K562 (cell line): ENCODE measurements around the gene TP73. TPM values are rescaled to one million over a fixed set of nuclear protein-coding genes. Genes with fewer than 3 reads are reported as not detected.

Source experiments
- ARHGAP35 ChIP-seq: fragments of 450-650 bp; IDR thresholded peaks from 2 replicates; pipeline ENCODE4 v1.6.1; 2018; ENCODE audit not compliant: partially characterized antibody
- BCL6 ChIP-seq: fragments of 250-450 bp; sonication (Bioruptor Pico); IDR thresholded peaks from 2 replicates; pipeline ENCODE4 v1.4.0; 2020
- HDGF ChIP-seq: fragments of 450-650 bp; IDR thresholded peaks from 2 replicates; pipeline ENCODE4 v1.6.1; 2016
- HNRNPH1 ChIP-seq: fragments of 200-400 bp; formaldehyde crosslinking; optimal IDR thresholded peaks from 2 replicates; pipeline ENCODE3; 2017; ENCODE audit warnings: low read depth, mild to moderate bottlenecking, low read length, moderate library complexity
- HOMEZ ChIP-seq: fragments of 250-450 bp; sonication (Bioruptor Pico); IDR thresholded peaks from 2 replicates; pipeline ENCODE4 v1.4.0; 2020; ENCODE audit warnings: mild to moderate bottlenecking, moderate library complexity
- KAT8 ChIP-seq: fragments of 450-650 bp; IDR thresholded peaks from 2 replicates; pipeline ENCODE4 v1.6.1; 2016; ENCODE audit warnings: low read depth, mild to moderate bottlenecking
- KDM2B ChIP-seq: fragments of 250-450 bp; sonication (Bioruptor Pico); IDR thresholded peaks from 2 replicates; pipeline ENCODE4 v1.8.0; 2021; ENCODE audit warnings: mild to moderate bottlenecking, moderate library complexity
- MAFG ChIP-seq: fragments of 450-650 bp; conservative IDR thresholded peaks from 2 replicates; pipeline ENCODE4 v1.6.1; 2016; ENCODE audit warnings: missing genetic modification characterization, missing compliant biosample characterization
- MED1 ChIP-seq: sonication (generic); formaldehyde crosslinking; IDR thresholded peaks from 2 replicates; pipeline ENCODE4 v1.8.1; 2023; ENCODE audit warnings: missing genetic modification reagents, borderline replicate concordance
- NEUROD1 ChIP-seq: fragments of 150-350 bp; IDR thresholded peaks from 2 replicates; pipeline ENCODE4 v1.6.1; 2014; ENCODE audit warnings: borderline replicate concordance, low read length, low read depth; ENCODE audit not compliant: partially characterized antibody
- PHF20 ChIP-seq: fragments of 450-650 bp; IDR thresholded peaks from 2 replicates; pipeline ENCODE4 v1.6.1; 2018; ENCODE audit not compliant: partially characterized antibody
- PML ChIP-seq: IDR thresholded peaks from 2 replicates; pipeline ENCODE4 v1.6.1; 2012; ENCODE audit warnings: low read length, inconsistent platforms
- RFX5 ChIP-seq: IDR thresholded peaks from 2 replicates; pipeline ENCODE4 v1.6.1; 2011; ENCODE audit warnings: low read depth, mild to moderate bottlenecking, improper control_type of control experiment, low read length
- SETDB1 ChIP-seq: IDR thresholded peaks from one replicate; pipeline ENCODE4 v1.6.1; 2012; ENCODE audit warnings: low read length, control low read depth, inconsistent platforms
- SMARCC2 ChIP-seq: fragments of 450-650 bp; IDR thresholded peaks from 2 replicates; pipeline ENCODE4 v1.6.1; 2017; ENCODE audit warnings: antibody characterized with exemption, moderate library complexity, mild to moderate bottlenecking, low read depth
- SP1 ChIP-seq: sonication (generic); formaldehyde crosslinking; IDR thresholded peaks from 2 replicates; pipeline ENCODE4 v1.8.1; 2022; ENCODE audit warnings: mild to moderate bottlenecking, missing genetic modification reagents
- SREBF2 ChIP-seq: sonication (generic); formaldehyde crosslinking; IDR thresholded peaks from 2 replicates; pipeline ENCODE4 v1.4.0; 2020; ENCODE audit warnings: mild to moderate bottlenecking, missing genetic modification reagents
- TAF7 ChIP-seq: fragments of 450-650 bp; IDR thresholded peaks from 2 replicates; pipeline ENCODE4 v1.6.1; 2016; ENCODE audit warnings: missing genetic modification characterization, missing compliant biosample characterization
- TRIM28 ChIP-seq: fragments of 450-650 bp; IDR thresholded peaks from 2 replicates; pipeline ENCODE4 v1.6.1; 2017
- USF1 ChIP-seq: sonication (generic); formaldehyde crosslinking; IDR thresholded peaks from 2 replicates; pipeline ENCODE4 v1.9.0; 2022; ENCODE audit warnings: mild to moderate bottlenecking, missing genetic modification reagents
- WHSC1 ChIP-seq: IDR thresholded peaks from one replicate; pipeline ENCODE4 v1.6.1; 2012; ENCODE audit warnings: low read length, control low read depth, inconsistent platforms
- ZBTB2 ChIP-seq: fragments of 450-650 bp; IDR thresholded peaks from 2 replicates; pipeline ENCODE4 v1.6.1; 2016; ENCODE audit warnings: antibody characterized with exemption
- ZNF146 ChIP-seq: IDR thresholded peaks from one replicate; pipeline ENCODE4 v1.6.1; 2018; ENCODE audit warnings: missing compliant biosample characterization; ENCODE audit not compliant: unreplicated experiment
- polyA plus RNA-seq, 8 experiments: library from polyadenylated mRNA; depleted of rRNA in 4 of 8; stranded (reverse) in 5 of 8; unstranded in 3 of 8; fragments of >200 nt; fragmentation: Nextera tagmentation in 2 of 8; fragmentation: Illumina TruSeq in 1 of 8; extraction: Ambion mirVana in 2 of 8; extraction: Trizol in 1 of 8; gene quantifications; 2 replicates each; pipeline versions ENCODE4 v1.2.1 to v1.2.3, GENCODE V29; 2011 to 2014; ENCODE audit warnings: inconsistent platforms in 1 of 8, missing spikeins in 1 of 8
- total RNA-seq, 7 experiments: library from RNA; depleted of rRNA in 6 of 7; stranded (reverse); fragments of >200 nt in 6 of 7; fragmentation: Illumina TruSeq in 2 of 7; extraction: Trizol in 2 of 7; gene quantifications; 2 replicates each; pipeline versions ENCODE4 v1.2.1 to v1.2.3, GENCODE V29; 2011 to 2021; ENCODE audit warnings: low replicate concordance in 1 of 7

The TP73 gene
- total and polyA plus RNA-seq, 9 of the 15 experiments (the other 6 are each of a cell fraction or from before 2014, with no cell fraction given): 0.07 to 1.6 (median 0.40) TPM; not detected in 2

- TF ChIP-seq SP1 (CRISPR knock-in tag) (peak; percentile 53), PHF20 (peak; percentile 93), MED1 (no peak), USF1 (CRISPR knock-in tag) (no peak), PML (peak; percentile 62; the same call in 1 of the 2 replicates), BCL6 (CRISPR knock-in tag) (no peak), SETDB1 (no peak), ZBTB2 (no peak), ARHGAP35 (no peak), HNRNPH1 (no peak), MAFG (tag) (no peak), WHSC1 (no peak), RFX5 (no peak), SMARCC2 (no peak), TAF7 (tag) (no peak), NEUROD1 (peak; percentile 57), TRIM28 (no peak), KAT8 (no peak), HOMEZ (CRISPR knock-in tag) (no peak), SREBF2 (CRISPR knock-in tag) (no peak), HDGF (no peak), ZNF146 (CRISPR knock-in tag) (no peak), KDM2B (CRISPR knock-in tag) (peak; percentile 82; the same call in 1 of the 2 replicates)
Measured at GRCh38 chr1:3649342-3650247, 2.7 kb upstream of the TP73 start, which contains the start of gene WRAP73 (continued).
